HepG2 (cell line): ENCODE data around the gene GPR156. TPM values are rescaled to one million over a fixed set of nuclear protein-coding genes. Genes with fewer than 3 reads are reported as not detected.

Experiments used
- ATAC-seq: fragments of 200-7000 bp; cut with Tn5 transposase; 3 replicates; pipeline ENCODE4 v1.9.1; 2020; ENCODE audit warnings: mild to moderate bottlenecking, moderate library complexity
- BruUV-seq: library from RNA; stranded (reverse); fragments of 400-500 nt; replicated peaks from 2 replicates; lab custom pipeline; 2021; lab: Mats Ljungman, UMichigan
- CTCF ChIA-PET: fragments of 300-600 bp; formaldehyde crosslinking; extraction: SDS; loops from one replicate; lab custom pipeline; 2021; ENCODE audit warnings: low total read pairs, inconsistent platforms, low intra/inter-chr PET ratio; lab: Yijun Ruan, JAX
- POLR2A ChIA-PET: fragments of 350-600 bp; sonication (Branson Sonifier 250); formaldehyde crosslinking; loops from one replicate; lab custom pipeline; 2020; ENCODE audit warnings: antibody characterized with exemption, inconsistent platforms; lab: Yijun Ruan, JAX
- DNase-seq: peaks from one replicate; pipeline ENCODE4 v3.0.0-alpha.2; 2015; ENCODE audit warnings: low spot score
- FAIRE-seq: peaks from 3 replicates; lab custom pipeline; 2011; peaks lifted over from hg19 to GRCh38; lab: Jason Lieb, UNC
- H2AFZ ChIP-seq: one replicate; pipeline ENCODE4 v1.6.1; 2011; ENCODE audit warnings: low read length, inconsistent platforms
- H3K27ac ChIP-seq: fragments of 300-600 bp; 3 replicates; pipeline ENCODE4 v1.8.0; 2011; ENCODE audit warnings: mixed run types, mild to moderate bottlenecking, mixed read lengths, low read length, inconsistent platforms; ENCODE audit not compliant: insufficient read depth; ENCODE audit errors: extremely low read length
- H3K27me3 ChIP-seq, 2 experiments: fragments of 200-600 bp in 1 of 2; 2 replicates in 1 of 2; 3 replicates in 1 of 2; pipeline versions ENCODE4 v1.6.0 to v1.8.0; 2011; ENCODE audit warnings: low read length in 2 of 2, mild to moderate bottlenecking in 2 of 2, moderate library complexity in 2 of 2, inconsistent platforms in 1 of 2; ENCODE audit not compliant: insufficient read depth in 2 of 2, control insufficient read depth in 1 of 2
- H3K36me3 ChIP-seq, 2 experiments: fragments of 200-600 bp in 1 of 2; replicated peaks in 1 of 2; 2 replicates in 1 of 2; 3 replicates in 1 of 2; pipeline versions ENCODE4 v1.5.1 to v1.8.0; 2011; ENCODE audit warnings: low read length in 2 of 2, inconsistent platforms in 1 of 2; ENCODE audit not compliant: insufficient read depth in 2 of 2, control insufficient read depth in 1 of 2
- H3K4me1 ChIP-seq: 2 replicates; pipeline ENCODE4 v1.5.1; 2012; ENCODE audit warnings: low read length, inconsistent platforms; ENCODE audit not compliant: insufficient read depth
- H3K4me2 ChIP-seq: 2 replicates; pipeline ENCODE4 v1.6.0; 2011; ENCODE audit warnings: low read depth, low read length, inconsistent platforms
- H3K4me3 ChIP-seq, 3 experiments: fragments of 200-600 bp in 1 of 3; sonication (generic), shearing (Covaris generic) in 1 of 3; replicated peaks in 1 of 3; 2 replicates each; pipeline ENCODE4 v1.5.1; 2011 to 2016; ENCODE audit warnings: low read length in 3 of 3, inconsistent platforms in 2 of 3, low read depth in 2 of 3, mild to moderate bottlenecking in 2 of 3, control low read depth in 1 of 3, mixed read lengths in 1 of 3; ENCODE audit not compliant: insufficient read depth in 1 of 3
- H3K79me2 ChIP-seq: one replicate; pipeline ENCODE4 v1.6.1; 2011; ENCODE audit warnings: low read length, inconsistent platforms; ENCODE audit not compliant: insufficient read depth
- H3K9ac ChIP-seq: 2 replicates; pipeline ENCODE4 v1.6.0; 2011; ENCODE audit warnings: mild to moderate bottlenecking, low read depth, low read length, inconsistent platforms; ENCODE audit not compliant: insufficient read depth
- H3K9me3 ChIP-seq: 2 replicates; pipeline ENCODE4 v1.5.1; 2012; ENCODE audit warnings: mild to moderate bottlenecking, low read length
- H4K20me1 ChIP-seq: 2 replicates; pipeline ENCODE4 v1.6.0; 2011; ENCODE audit warnings: inconsistent platforms, mild to moderate bottlenecking, low read length, moderate library complexity; ENCODE audit not compliant: insufficient read depth
- GRHL1 ChIP-seq: sonication (generic); formaldehyde crosslinking; conservative IDR thresholded peaks from 2 replicates; pipeline ENCODE4 v1.8.0; 2022; ENCODE audit warnings: missing genetic modification reagents
- MTA1 ChIP-seq: sonication (generic); formaldehyde crosslinking; IDR thresholded peaks from 2 replicates; pipeline ENCODE4 v1.4.0; 2020; ENCODE audit warnings: missing genetic modification reagents, mild to moderate bottlenecking, borderline replicate concordance
- NFE2L1 ChIP-seq: sonication (generic); formaldehyde crosslinking; IDR thresholded peaks from 2 replicates; pipeline ENCODE4 v1.4.0; 2020; ENCODE audit warnings: missing genetic modification reagents, mild to moderate bottlenecking, borderline replicate concordance
- PBX2 ChIP-seq: IDR thresholded peaks from 2 replicates; pipeline ENCODE4 v1.6.1; 2016; ENCODE audit warnings: control low read depth
- PRDM10 ChIP-seq: sonication (generic); formaldehyde crosslinking; IDR thresholded peaks from 2 replicates; pipeline ENCODE4 v1.4.0; 2020; ENCODE audit warnings: low read depth, missing genetic modification reagents
- RCOR2 ChIP-seq: IDR thresholded peaks from 2 replicates; pipeline ENCODE4 v1.6.1; 2016; ENCODE audit warnings: missing biosample characterization, missing genetic modification reagents
- SALL1 ChIP-seq: sonication (generic); formaldehyde crosslinking; IDR thresholded peaks from 2 replicates; pipeline ENCODE4 v1.8.0; 2022; ENCODE audit warnings: mild to moderate bottlenecking, missing genetic modification reagents
- SETDB1 ChIP-seq: sonication (generic); formaldehyde crosslinking; IDR thresholded peaks from 2 replicates; pipeline ENCODE4 v1.5.1; 2020; ENCODE audit warnings: missing genetic modification reagents, mild to moderate bottlenecking, borderline replicate concordance
- SPEN ChIP-seq: sonication (generic); formaldehyde crosslinking; IDR thresholded peaks from 2 replicates; pipeline ENCODE4 v1.5.1; 2020; ENCODE audit warnings: low read depth, mild to moderate bottlenecking, missing genetic modification reagents
- SSRP1 ChIP-seq: IDR thresholded peaks from 2 replicates; pipeline ENCODE4 v1.6.1; 2016; ENCODE audit warnings: control low read depth
- STAG1 ChIP-seq: sonication (generic); formaldehyde crosslinking; IDR thresholded peaks from 2 replicates; pipeline ENCODE4 v1.4.0; 2020; ENCODE audit warnings: missing genetic modification reagents
- ZBTB25 ChIP-seq: IDR thresholded peaks from 2 replicates; pipeline ENCODE4 v1.6.1; 2018; ENCODE audit warnings: missing genetic modification reagents
- ZMYM3 ChIP-seq: sonication (generic); formaldehyde crosslinking; IDR thresholded peaks from 2 replicates; pipeline ENCODE4 v1.5.1; 2020; ENCODE audit warnings: mild to moderate bottlenecking, missing genetic modification reagents
- ZMYM4 ChIP-seq: sonication (generic); formaldehyde crosslinking; IDR thresholded peaks from 2 replicates; pipeline ENCODE4 v1.8.1; 2023; ENCODE audit warnings: mild to moderate bottlenecking, missing genetic modification reagents
- ZNF124 ChIP-seq: sonication (generic); formaldehyde crosslinking; IDR thresholded peaks from 2 replicates; pipeline ENCODE4 v1.4.0; 2020; ENCODE audit warnings: missing genetic modification reagents
- ZNF720 ChIP-seq: sonication (generic); formaldehyde crosslinking; IDR thresholded peaks from 2 replicates; pipeline ENCODE4 v1.4.0; 2020; ENCODE audit warnings: missing genetic modification reagents
- ZNF768 ChIP-seq: sonication (generic); formaldehyde crosslinking; IDR thresholded peaks from 2 replicates; pipeline ENCODE4 v1.4.0; 2020; ENCODE audit warnings: missing genetic modification reagents
- ZNF777 ChIP-seq: sonication (generic); formaldehyde crosslinking; IDR thresholded peaks from 2 replicates; pipeline ENCODE4 v1.4.0; 2020; ENCODE audit warnings: missing genetic modification reagents
- WGBS: methylation state at CpG from one replicate; pipeline ENCODE4 v1.1.6; 2017; ENCODE audit warnings: low lambda C conversion rate; 5-methylcytosine and 5-hydroxymethylcytosine counted together
- in situ Hi-C: cut with HindIII; loops from 2 replicates; pipeline ENCODE4 v1.10.0; 2017; ENCODE audit warnings: low pct_unique_long_range_greater_than_20kb; ENCODE audit not compliant: extremely low pct_ligation_motif_present
- intact Hi-C: fragments of 100-400 bp; cut with micrococcal nuclease; formaldehyde crosslinking; loops from one replicate; pipeline ENCODE4 v1.10.0; 2022; ENCODE audit not compliant: unreplicated experiment
- polyA plus RNA-seq, 8 experiments: library from polyadenylated mRNA; depleted of rRNA in 3 of 8; stranded (reverse) in 7 of 8; unstranded in 1 of 8; fragments of >200 nt; fragmentation: Illumina TruSeq in 4 of 8; extraction: Trizol in 4 of 8; gene quantifications; 2 replicates each; pipeline versions ENCODE4 v1.2.1 to v1.2.3, GENCODE V29; 2011 to 2016; ENCODE audit warnings: low read depth in 4 of 8, missing spikeins in 1 of 8, mixed read lengths in 1 of 8; ENCODE audit not compliant: insufficient read depth in 1 of 8
- total RNA-seq, 5 experiments: library from RNA; depleted of rRNA; stranded (reverse); fragments of >200 nt; fragmentation: Illumina TruSeq; extraction: Trizol; gene quantifications; 2 replicates each; pipeline ENCODE4 v1.2.3, GENCODE V29; 2016; ENCODE audit warnings: low read depth in 1 of 5

Gene GPR156
- total and polyA plus RNA-seq, 2 of the 13 experiments (the other 11 are each of a cell fraction or from before 2014, with no cell fraction given): not detected

GRCh38 chr3:120198305-120198878 is 86.6 kb downstream of the GPR156 start (continued):
- TF ChIP-seq ZNF124 (no peak), SSRP1 (CRISPR knock-in tag) (no peak), ZMYM3 (CRISPR knock-in tag) (no peak), STAG1 (peak; percentile 69), GRHL1 (no peak), ZBTB25 (CRISPR knock-in tag) (no peak)

- H3K27me3 ChIP-seq: no peaks in the 10 kb centered on the region
- DNase-seq (no peak), FAIRE-seq (no peak), ATAC-seq (no peak)
- no peak overlapping the region for H3K27ac ChIP-seq
- H3K4me1 ChIP-seq: no peaks in the 10 kb centered on the region
- no peak overlapping the region for H3K9ac ChIP-seq
- WGBS: 0% methylated on average over 2 of the region's 2 CpGs
- no peaks in the 10 kb centered on the region for H3K36me3 ChIP-seq
- no peaks in the 10 kb centered on the region for H3K9me3 ChIP-seq
- intact Hi-C loops (loop anchor here (10.0 kb wide), 1 partner anchor 62 kb away; no protein-coding TSS in a partner anchor), in situ Hi-C loops (no loop called here)
- H3K4me2 ChIP-seq: no peak overlapping the region
- no peak overlapping the region for H3K4me3 ChIP-seq
- H4K20me1 ChIP-seq: no peaks in the 10 kb centered on the region
- ChIA-PET CTCF (no interaction called here), POLR2A (no interaction called here)
- H3K79me2 ChIP-seq: no peaks in the 10 kb centered on the region
- no TSS peak for BruUV-seq
- no peak overlapping the region for H2AFZ ChIP-seq
- TF ChIP-seq SETDB1 (CRISPR knock-in tag): no peak
- TF ChIP-seq PRDM10 (CRISPR knock-in tag): no peak
- no peak for TF ChIP-seq RCOR2
- TF ChIP-seq PBX2 (CRISPR knock-in tag): no peak
- TF ChIP-seq SPEN (CRISPR knock-in tag): no peak
- TF ChIP-seq ZNF768 (CRISPR knock-in tag): no peak
- no peak for TF ChIP-seq ZNF720 (CRISPR knock-in tag)
- no peak for TF ChIP-seq ZMYM4 (CRISPR knock-in tag)
- TF ChIP-seq SALL1 (CRISPR knock-in tag): no peak
- no peak for TF ChIP-seq NFE2L1 (CRISPR knock-in tag)
- no peak for TF ChIP-seq ZNF777 (CRISPR knock-in tag)
- TF ChIP-seq MTA1: no peak
Observed at GRCh38 chr3:120196812-120197211, 88.2 kb downstream of the GPR156 start.
